Subcutaneous abdominal adipose tissue (tissue), 5 donors: Measurements from ENCODE around the gene COX8A.
"Not testable (repeated sequence)": the region's sequence is repeated elsewhere in the genome, so short reads cannot be mapped to it uniquely, and the experiment has no call there.

Experiments
- H3K27ac ChIP-seq: one replicate; pipeline ENCODE4 v1.7.0; 2013; ENCODE audit warnings: low read depth, mild to moderate bottlenecking, inconsistent platforms, low read length, moderate library complexity
- H3K27me3 ChIP-seq, 5 donors: one replicate each; pipeline ENCODE4 v1.7.0; 2013; ENCODE audit warnings: low read length in 5 of 5, inconsistent platforms in 1 of 5; ENCODE audit not compliant: control insufficient read depth in 5 of 5, insufficient read depth in 4 of 5
- H3K36me3 ChIP-seq, 5 donors: one replicate each; pipeline ENCODE4 v1.7.0; 2013; ENCODE audit warnings: low read length in 5 of 5; ENCODE audit not compliant: control insufficient read depth in 5 of 5, insufficient read depth in 5 of 5
- H3K4me1 ChIP-seq, 5 donors: one replicate each; pipeline ENCODE4 v1.7.0; 2013; ENCODE audit warnings: low read length in 5 of 5, mild to moderate bottlenecking in 3 of 5, moderate library complexity in 1 of 5; ENCODE audit not compliant: control insufficient read depth in 5 of 5, insufficient read depth in 5 of 5
- H3K4me3 ChIP-seq, 5 donors: one replicate each; pipeline ENCODE4 v1.7.0; 2013; ENCODE audit warnings: low read length in 5 of 5, low read depth in 1 of 5
- H3K9ac ChIP-seq, 5 donors: one replicate each; pipeline ENCODE4 v1.7.0; 2013; ENCODE audit warnings: low read length in 5 of 5, mild to moderate bottlenecking in 4 of 5, moderate library complexity in 3 of 5
- H3K9me3 ChIP-seq, 5 donors: one replicate each; pipeline ENCODE4 v1.7.0; 2013; ENCODE audit warnings: low read length in 5 of 5; ENCODE audit not compliant: control insufficient read depth in 5 of 5
- donor health status: healthy.
- donor health status: healthy.
- donor health status: healthy.
- donor health status: healthy.
- donor health status: healthy.

The COX8A gene

DNA sequence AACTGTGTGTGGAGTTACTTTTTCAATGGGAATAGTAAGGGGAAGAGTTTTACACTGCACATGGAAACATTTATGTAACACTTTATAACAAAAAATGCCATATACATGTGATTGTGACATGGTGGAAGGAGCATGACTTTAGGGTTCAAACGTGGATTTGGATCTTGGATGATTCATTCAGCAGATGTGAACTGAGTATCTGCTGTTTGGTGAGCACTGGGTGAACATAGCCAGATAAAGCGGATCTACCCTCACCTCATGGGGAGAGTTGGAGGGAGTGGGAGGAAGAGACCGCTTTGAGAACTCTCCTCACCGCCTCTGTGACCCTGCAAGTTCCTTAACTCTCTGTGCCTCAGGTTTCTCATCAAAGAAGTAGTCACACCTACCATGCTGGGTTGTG, 32.5 kb upstream of the COX8A start:
- Histone ChIP-seq H3K9ac (no peak overlapping the region), H3K27ac (no peak overlapping the region), H3K9me3 (no peaks in the 10 kb centered on the region), H3K36me3 (peaks cover 0 to 10% (median 4%) of the 10 kb centered on the region in 5 donors), H3K4me1 (peaks cover 2 to 46% (median 31%) of the 10 kb centered on the region in 5 donors), H3K27me3 (no peaks in the 10 kb centered on the region), H3K4me3 (no peak overlapping the region)

DNA sequence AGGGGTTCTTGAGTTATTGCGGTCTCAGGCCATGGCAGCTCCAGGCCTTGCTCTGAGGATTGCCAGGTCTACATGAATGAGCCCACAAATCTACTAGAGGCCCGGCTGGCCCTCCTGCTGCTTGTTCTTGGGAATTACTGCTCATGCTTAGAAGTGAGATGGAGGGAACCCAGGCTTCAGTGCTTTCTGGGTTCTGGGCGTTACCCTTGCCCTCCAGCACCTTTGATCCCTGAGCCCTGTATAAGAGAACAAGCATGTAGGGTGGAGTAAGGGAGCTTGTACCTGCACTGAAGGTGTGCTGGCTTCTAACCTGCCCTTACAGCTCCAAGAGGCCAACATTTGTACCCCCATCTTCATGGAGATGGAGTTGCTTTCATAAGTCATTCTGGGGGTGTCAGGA, 31.6 kb upstream of the COX8A start:
- H3K4me3 ChIP-seq: no peak overlapping the region
- H3K9ac ChIP-seq: no peak overlapping the region
- no peaks in the 10 kb centered on the region for H3K9me3 ChIP-seq
- no peak overlapping the region for H3K27ac ChIP-seq
- no peaks in the 10 kb centered on the region for H3K27me3 ChIP-seq
- peaks cover 2 to 46% (median 31%) of the 10 kb centered on the region in 5 donors for H3K4me1 ChIP-seq
- peaks cover 0 to 10% (median 5%) of the 10 kb centered on the region in 5 donors for H3K36me3 ChIP-seq

DNA sequence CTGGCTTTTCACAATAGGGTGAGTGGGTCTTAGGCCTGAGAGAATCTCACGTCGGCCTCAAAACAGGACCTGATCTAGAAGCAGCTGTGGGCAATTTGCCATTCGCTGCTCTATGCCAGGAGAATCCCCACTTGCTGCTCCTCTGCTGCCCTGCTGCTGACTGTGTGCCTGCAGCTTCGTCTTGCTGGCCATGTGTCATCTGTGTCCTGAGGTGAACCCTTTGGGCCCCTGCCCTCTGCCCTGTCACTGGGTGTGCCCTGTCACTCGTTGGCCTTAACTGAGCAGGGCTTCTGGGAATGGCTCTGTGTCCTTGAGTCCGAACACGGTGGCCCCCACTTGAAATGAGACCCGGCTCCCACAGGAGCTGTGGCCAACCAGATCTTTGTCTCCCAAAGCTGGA, 29.4 kb upstream of the COX8A start:
- Histone ChIP-seq H3K27ac (peak overlapping the region; percentile 87), H3K4me1 (peaks cover 2 to 28% (median 19%) of the 10 kb centered on the region in 5 donors), H3K9ac (peak overlapping the region in 4 of 5 donors; percentile 17 to 54 (median 40))

DNA sequence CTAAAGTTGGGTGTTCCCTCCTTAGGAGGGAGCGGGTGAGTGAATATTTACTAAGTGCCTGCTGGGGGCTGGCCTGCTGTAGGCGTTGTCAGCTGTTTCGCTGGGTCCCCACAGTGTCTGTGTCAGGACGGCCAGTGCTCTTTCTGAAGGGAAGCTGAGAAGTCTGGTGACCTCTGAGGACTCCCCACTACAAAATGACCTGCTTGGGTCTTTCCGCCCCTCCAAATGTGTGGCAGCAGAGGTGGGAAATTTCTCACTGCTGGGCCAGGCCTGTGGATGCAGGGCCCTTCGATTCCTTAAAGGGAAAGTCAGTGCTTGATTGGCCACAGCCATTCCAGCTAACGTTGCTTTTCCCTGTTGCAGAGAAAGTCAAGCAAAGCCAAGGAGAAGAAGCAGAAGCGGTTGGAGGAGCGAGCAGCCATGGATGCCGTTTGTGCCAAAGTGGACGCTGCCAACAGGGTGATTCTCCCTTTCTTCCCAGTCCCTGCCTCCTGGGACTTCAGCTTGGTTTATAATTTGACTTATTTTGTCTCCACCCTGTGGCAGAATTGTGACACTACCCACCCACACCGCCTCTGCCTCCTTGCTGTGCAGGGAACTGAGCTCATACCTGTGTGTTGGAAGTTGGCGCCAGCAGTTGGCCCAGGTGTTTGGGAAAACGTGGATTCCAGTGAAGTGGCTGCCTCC, 28.8 kb upstream of the COX8A start:
- Histone ChIP-seq H3K4me3 (peak overlapping the region; percentile 39 to 70 (median 54)), H3K9me3 (no peaks in the 10 kb centered on the region), H3K36me3 (peaks cover 0 to 10% (median 5%) of the 10 kb centered on the region in 5 donors), H3K27me3 (no peaks in the 10 kb centered on the region), H3K27ac (peak overlapping the region; percentile 87), H3K4me1 (peaks cover 2 to 21% (median 16%) of the 10 kb centered on the region in 5 donors), H3K9ac (peak overlapping the region in 4 of 5 donors; percentile 17 to 54 (median 40))

More for the DNA sequence above, 29.4 kb upstream of the COX8A start:
- Histone ChIP-seq H3K36me3 (peaks cover 0 to 10% (median 5%) of the 10 kb centered on the region in 5 donors), H3K9me3 (no peaks in the 10 kb centered on the region), H3K27me3 (no peaks in the 10 kb centered on the region), H3K4me3 (no peak overlapping the region)

DNA sequence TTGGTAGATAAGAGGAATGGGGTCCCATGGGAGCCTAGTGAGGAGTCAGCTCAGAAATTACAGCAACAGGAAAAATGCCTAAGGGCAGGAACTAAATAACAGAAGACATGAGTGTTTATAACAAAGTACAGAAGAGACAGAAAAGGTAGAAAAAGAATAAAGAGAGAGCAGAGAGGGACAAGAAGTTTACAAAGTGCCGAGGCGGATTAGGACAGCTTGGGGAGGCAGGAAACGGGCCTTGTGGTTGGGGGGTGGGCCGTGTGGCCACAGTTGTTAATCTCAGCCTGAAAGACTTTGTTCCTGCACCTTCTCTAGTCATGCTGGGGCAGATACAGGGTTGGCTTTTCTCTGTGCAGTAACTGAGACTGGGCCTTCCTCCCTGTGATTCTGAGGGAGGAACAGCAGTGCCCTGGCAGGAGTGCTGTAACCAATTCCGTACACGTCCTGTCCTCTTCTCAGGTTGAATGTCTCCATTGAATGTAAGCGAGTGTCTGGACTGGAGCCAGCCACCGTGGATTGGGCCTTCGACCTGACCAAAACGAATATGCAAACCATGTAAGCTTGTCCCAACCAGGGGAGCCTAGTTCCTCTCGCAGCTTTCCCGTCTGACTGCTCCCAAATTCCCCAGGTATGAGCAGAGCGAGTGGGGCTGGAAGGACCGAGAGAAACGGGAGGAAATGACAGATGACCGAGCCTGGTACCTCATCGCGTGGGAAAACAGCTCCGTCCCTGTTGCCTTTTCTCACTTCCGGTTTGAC, 22.5 kb upstream of the COX8A start:
- H3K9ac ChIP-seq: peak overlapping the region in 1 of 5 donors; percentile 47
- no peak overlapping the region for H3K27ac ChIP-seq
- H3K36me3 ChIP-seq: peaks cover 0 to 42% (median 39%) of the 10 kb centered on the region in 5 donors
- H3K9me3 ChIP-seq: no peaks in the 10 kb centered on the region
- H3K27me3 ChIP-seq: no peaks in the 10 kb centered on the region
- no peaks in the 10 kb centered on the region for H3K4me1 ChIP-seq
- no peak overlapping the region for H3K4me3 ChIP-seq

DNA sequence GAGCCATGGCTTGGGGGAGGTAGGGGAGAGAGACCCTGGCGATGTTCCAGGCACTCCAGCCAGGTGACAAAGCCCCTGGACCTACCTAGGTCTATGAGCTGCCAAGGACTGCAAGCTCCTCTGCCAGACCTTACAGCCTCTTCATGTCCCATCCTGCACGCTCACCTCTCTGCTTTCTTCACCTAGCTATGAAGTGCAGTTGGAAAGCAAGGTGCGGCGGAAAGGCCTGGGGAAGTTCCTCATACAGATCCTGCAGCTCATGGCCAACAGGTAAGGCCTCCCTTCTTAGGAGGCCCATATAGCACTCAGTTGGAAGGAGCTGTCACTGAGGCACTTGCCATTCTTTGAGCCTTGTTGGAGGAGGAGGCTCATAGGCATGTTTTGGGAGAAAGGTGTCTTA, 21.9 kb upstream of the COX8A start:
- H3K27ac ChIP-seq: no peak overlapping the region
- peaks cover 0 to 42% (median 39%) of the 10 kb centered on the region in 5 donors for H3K36me3 ChIP-seq

DNA sequence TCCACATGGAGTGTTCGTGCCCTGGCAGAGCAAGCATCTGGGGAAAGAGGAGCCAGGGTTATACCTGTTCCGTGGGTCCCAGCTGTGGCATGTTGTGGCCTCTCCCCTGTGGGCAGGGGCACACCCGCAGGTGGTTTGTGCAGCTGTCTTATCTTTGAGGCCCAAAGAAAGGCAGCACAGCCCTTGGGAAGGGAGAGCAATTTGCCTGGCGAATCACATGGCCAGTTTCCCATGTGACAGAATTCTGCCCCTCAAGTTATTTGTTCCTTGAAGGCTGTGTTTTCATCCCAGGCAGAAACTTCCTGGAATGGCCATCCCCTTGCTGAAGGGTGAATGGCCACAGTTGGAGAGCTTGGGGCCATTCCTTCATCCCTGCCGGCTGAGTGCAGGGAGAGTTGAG, 16.4 kb upstream of the COX8A start:
- no peak overlapping the region for H3K9ac ChIP-seq
- peaks cover 0 to 13% (median 8%) of the 10 kb centered on the region in 5 donors for H3K27me3 ChIP-seq
- no peaks in the 10 kb centered on the region for H3K9me3 ChIP-seq
- no peak overlapping the region for H3K4me3 ChIP-seq
- peaks cover 0 to 33% (median 30%) of the 10 kb centered on the region in 5 donors for H3K36me3 ChIP-seq
- peaks cover 0 to 3% (median 0%) of the 10 kb centered on the region in 5 donors for H3K4me1 ChIP-seq
- no peak overlapping the region for H3K27ac ChIP-seq

More for the DNA sequence above, 21.9 kb upstream of the COX8A start:
- Histone ChIP-seq H3K9me3 (no peaks in the 10 kb centered on the region), H3K9ac (no peak overlapping the region), H3K27me3 (no peaks in the 10 kb centered on the region), H3K4me3 (no peak overlapping the region), H3K4me1 (no peaks in the 10 kb centered on the region)

DNA sequence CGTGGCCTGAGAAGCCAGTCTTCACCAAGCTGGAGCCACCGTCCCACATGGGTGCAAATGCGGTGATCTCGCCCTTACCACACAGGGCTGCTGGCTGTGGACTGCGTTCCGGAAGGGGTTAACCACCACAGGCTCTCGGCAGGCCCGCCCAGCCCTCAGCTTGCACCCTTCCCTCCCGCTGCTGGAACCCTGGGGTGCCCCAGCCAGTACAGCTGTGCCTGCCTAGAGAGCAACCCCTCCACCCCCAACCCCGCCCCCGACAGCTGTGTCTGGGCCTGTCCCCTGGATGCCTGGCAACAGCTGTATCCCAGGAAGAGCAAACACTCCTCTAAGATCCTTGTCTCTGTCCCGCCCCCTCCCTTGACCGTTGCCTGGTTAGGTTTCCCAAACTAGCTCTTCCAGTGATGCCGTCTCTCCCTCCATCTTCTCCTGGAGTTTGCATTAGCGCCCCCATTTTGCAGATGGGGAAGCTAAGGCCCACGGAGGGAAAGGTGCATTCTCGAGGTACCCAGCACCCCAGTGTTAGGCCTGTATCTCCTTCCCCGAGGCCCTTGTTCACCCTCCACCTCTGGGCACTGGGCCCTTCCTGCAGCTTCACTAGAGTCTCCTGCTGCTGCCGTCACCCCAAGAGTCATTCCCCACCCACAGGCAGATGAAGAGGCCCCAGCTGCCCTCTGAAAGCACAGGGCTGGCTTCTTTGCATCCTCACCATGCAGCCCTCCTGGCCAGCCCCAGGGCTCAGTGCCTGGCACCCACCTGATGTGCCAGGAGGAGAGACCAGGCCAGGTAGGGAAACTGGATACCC, 12.6 kb upstream of the COX8A start:
- H3K9me3 ChIP-seq: no peaks in the 10 kb centered on the region
- H3K4me3 ChIP-seq: no peak overlapping the region
- H3K4me1 ChIP-seq: peaks cover 0 to 3% (median 0%) of the 10 kb centered on the region in 5 donors
- peaks cover 0 to 2% (median 0%) of the 10 kb centered on the region in 5 donors for H3K36me3 ChIP-seq
- no peak overlapping the region for H3K9ac ChIP-seq
- no peak overlapping the region for H3K27ac ChIP-seq
- peaks cover 5 to 13% (median 8%) of the 10 kb centered on the region in 5 donors for H3K27me3 ChIP-seq

DNA sequence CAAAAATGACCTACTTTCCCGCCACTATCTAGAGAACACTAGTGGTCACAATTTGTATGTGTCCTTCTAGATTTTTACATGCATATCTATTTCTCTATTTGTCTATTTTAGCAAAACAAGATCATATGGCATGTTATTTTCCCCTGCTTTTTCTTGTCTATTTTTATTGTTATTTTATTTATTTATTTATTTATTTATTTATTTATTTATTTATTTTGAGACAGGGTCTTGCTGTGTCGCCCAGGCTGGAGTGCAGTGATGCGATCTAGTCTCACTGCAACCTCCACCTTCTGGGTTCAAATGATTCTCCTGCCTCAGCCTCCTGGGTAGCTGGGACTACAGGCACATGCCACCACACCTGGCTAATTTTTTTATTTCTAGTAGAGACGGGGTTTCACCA, 10.5 kb upstream of the COX8A start:
- not testable (repeated sequence) for H3K4me1 ChIP-seq, H3K36me3 ChIP-seq, H3K9me3 ChIP-seq, H3K4me3 ChIP-seq, H3K27ac ChIP-seq, H3K9ac ChIP-seq
- peaks cover 5 to 13% (median 8%) of the 10 kb centered on the region in 5 donors for H3K27me3 ChIP-seq
